ENCODE results near the gene PARM1. TPM values are rescaled to one million over a fixed set of nuclear protein-coding genes. Genes with fewer than 3 reads are reported as not detected.

The PARM1 gene
- total and polyA plus RNA-seq, 2 donors (not counting 1 experiment from before 2014, with no cell fraction given): 7.8 to 10.4 TPM

DNA sequence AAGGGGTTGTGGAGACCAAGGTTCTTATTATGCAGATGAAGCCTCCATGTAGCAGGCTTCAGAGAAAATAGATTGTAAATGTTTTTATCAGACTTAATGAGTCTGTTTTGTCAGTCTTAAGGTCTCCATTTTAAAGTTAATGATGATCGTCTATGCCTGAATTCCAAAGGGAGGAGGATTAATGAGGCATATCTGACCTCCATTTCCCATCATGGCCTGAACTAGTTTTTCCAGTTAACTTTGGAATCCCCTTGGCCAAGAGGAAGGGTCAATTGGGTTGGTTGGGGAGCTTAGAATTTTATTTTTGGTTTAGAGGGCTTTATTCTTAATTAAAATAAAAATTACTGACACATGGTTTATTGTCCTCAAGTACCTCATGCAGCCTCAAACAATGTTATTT lies 6.9 kb upstream of the PARM1 start:
- Histone ChIP-seq H3K79me2 (ENCODE audit: control insufficient read depth, insufficient read depth, low read length) (no peaks in the 10 kb centered on the region), H2AFZ (ENCODE audit: insufficient read depth, low read depth, low read length, poor library complexity, severe bottlenecking) (no peak overlapping the region), H3K27ac (ENCODE audit: low read length in 2 of 2) (no peak overlapping the region), H3K9me3 (ENCODE audit: control extremely low read depth in 1 of 3, control insufficient read depth in 2 of 3, insufficient read depth in 1 of 3, low read length in 2 of 3) (no peaks in the 10 kb centered on the region), H3K9ac (ENCODE audit: low read length) (no peak overlapping the region), H4K20me1 (ENCODE audit: control insufficient read depth, insufficient read depth, low read length, poor library complexity, severe bottlenecking) (no peaks in the 10 kb centered on the region), H3K4me3 (ENCODE audit: control extremely low read depth in 1 of 5, extremely low read depth in 1 of 5, insufficient read depth in 1 of 5, low read depth in 2 of 5, low read length in 4 of 5) (no peak overlapping the region), H3K27me3 (replicated peaks in 1 of 4; ENCODE audit: control extremely low read depth in 1 of 4, control insufficient read depth in 3 of 4, insufficient read depth in 4 of 4, low read length in 3 of 4) (no peaks in the 10 kb centered on the region), H3K4me2 (replicated peaks; ENCODE audit: low read depth, low read length, poor library complexity, severe bottlenecking) (no peak overlapping the region), H3K4me1 (ENCODE audit: control insufficient read depth in 2 of 2, insufficient read depth in 2 of 2, low read length in 2 of 2) (peaks cover 11 to 16% of the 10 kb centered on the region in 2 donors), H3K36me3 (replicated peaks in 1 of 2; ENCODE audit: control extremely low read depth in 1 of 2, control insufficient read depth in 1 of 2, extremely low read depth in 1 of 2, insufficient read depth in 2 of 2, low read length in 1 of 2) (no peaks in the 10 kb centered on the region)
- H3K4me3 Mint-ChIP-seq: no peak overlapping the region
- no peaks in the 10 kb centered on the region for H3K9me3 Mint-ChIP-seq (ENCODE audit: insufficient read depth)
- DNase-seq (no peak), ATAC-seq (ENCODE audit: low read depth) (no peak)
- H3K4me1 Mint-ChIP-seq: peaks cover 15% of the 10 kb centered on the region
- no peak overlapping the region for H3K27ac Mint-ChIP-seq
- no CpG with 5 or more reads among the region's 1 CpG for WGBS (ENCODE audit: insufficient coverage)
- CTCF ChIA-PET: no interaction called here
- H3K27me3 Mint-ChIP-seq: peaks cover 3% of the 10 kb centered on the region
- TF ChIP-seq CTCF (IDR thresholded peaks at IDR 0.05) (no peak), EZH2 (IDR thresholded peaks at IDR 0.05; ENCODE audit: borderline replicate concordance, insufficient read depth, low read depth, low read length, poor library complexity, severe bottlenecking) (no peak)
- POLR2A ChIA-PET: no interaction called here
- intact Hi-C loops (cut with micrococcal nuclease): no loop called here

- Histone ChIP-seq H3K9ac (ENCODE audit: low read length) (no peak overlapping the region), H2AFZ (ENCODE audit: insufficient read depth, low read depth, low read length, poor library complexity, severe bottlenecking) (no peak overlapping the region), H3K36me3 (replicated peaks in 1 of 2; ENCODE audit: control extremely low read depth in 1 of 2, control insufficient read depth in 1 of 2, extremely low read depth in 1 of 2, insufficient read depth in 2 of 2, low read length in 1 of 2) (no peaks in the 10 kb centered on the region), H3K4me3 (ENCODE audit: control extremely low read depth in 1 of 5, extremely low read depth in 1 of 5, insufficient read depth in 1 of 5, low read depth in 2 of 5, low read length in 4 of 5) (no peak overlapping the region), H3K4me1 (ENCODE audit: control insufficient read depth in 2 of 2, insufficient read depth in 2 of 2, low read length in 2 of 2) (peaks cover 27 to 42% of the 10 kb centered on the region in 2 donors), H4K20me1 (ENCODE audit: control insufficient read depth, insufficient read depth, low read length, poor library complexity, severe bottlenecking) (no peaks in the 10 kb centered on the region), H3K27me3 (replicated peaks in 1 of 4; ENCODE audit: control extremely low read depth in 1 of 4, control insufficient read depth in 3 of 4, insufficient read depth in 4 of 4, low read length in 3 of 4) (peaks cover 0 to 20% (median 9%) of the 10 kb centered on the region in 4 experiments), H3K4me2 (replicated peaks; ENCODE audit: low read depth, low read length, poor library complexity, severe bottlenecking) (peak overlapping the region; percentile 37), H3K9me3 (ENCODE audit: control extremely low read depth in 1 of 3, control insufficient read depth in 2 of 3, insufficient read depth in 1 of 3, low read length in 2 of 3) (peaks cover 0 to 4% (median 0%) of the 10 kb centered on the region in 3 donors), H3K27ac (ENCODE audit: low read length in 2 of 2) (no peak overlapping the region), H3K79me2 (ENCODE audit: control insufficient read depth, insufficient read depth, low read length) (peaks cover 16% of the 10 kb centered on the region)
- Mint-ChIP-seq H3K4me1 (peaks cover 35% of the 10 kb centered on the region), H3K27ac (no peak overlapping the region), H3K4me3 (no peak overlapping the region), H3K9me3 (ENCODE audit: insufficient read depth) (no peaks in the 10 kb centered on the region), H3K27me3 (peaks cover 3% of the 10 kb centered on the region)
- intact Hi-C loops (cut with micrococcal nuclease): loop anchor here (5.0 kb wide), 2 partner anchors 187 to 207 kb away; no protein-coding TSS in a partner anchor
- peak; percentile 15 for ATAC-seq (ENCODE audit: low read depth)
- POLR2A ChIA-PET: no interaction called here
- TF ChIP-seq CTCF (IDR thresholded peaks at IDR 0.05) (no peak), EZH2 (IDR thresholded peaks at IDR 0.05; ENCODE audit: borderline replicate concordance, insufficient read depth, low read depth, low read length, poor library complexity, severe bottlenecking) (no peak)
- CTCF ChIA-PET: interaction anchor here (1.2 to 5.5 kb wide), 3 partner anchors 13 to 359 kb away, joined by 3 to 36 read pairs (median 4); no protein-coding TSS in a partner anchor
- WGBS (ENCODE audit: insufficient coverage): 7% methylated on average over 2 of the region's 4 CpGs
- peak; percentile 69 for DNase-seq
These were observed 2.8 kb upstream of the PARM1 start for GRCh38 chr4:74930162-74930561.
